Tracheal epithelial cell (primary cell): ENCODE data around the gene ANGPTL1. TPM values are rescaled to one million over a fixed set of nuclear protein-coding genes. Genes with fewer than 3 reads are reported as not detected.

ENCODE experiments used
- total RNA-seq: library from RNA; depleted of rRNA; stranded (reverse); fragments of >200 nt; gene quantifications from 2 replicates; pipeline ENCODE4 v1.2.1, GENCODE V29; 2014

The ANGPTL1 gene
- not detected in 2 replicates for total RNA-seq

DNA sequence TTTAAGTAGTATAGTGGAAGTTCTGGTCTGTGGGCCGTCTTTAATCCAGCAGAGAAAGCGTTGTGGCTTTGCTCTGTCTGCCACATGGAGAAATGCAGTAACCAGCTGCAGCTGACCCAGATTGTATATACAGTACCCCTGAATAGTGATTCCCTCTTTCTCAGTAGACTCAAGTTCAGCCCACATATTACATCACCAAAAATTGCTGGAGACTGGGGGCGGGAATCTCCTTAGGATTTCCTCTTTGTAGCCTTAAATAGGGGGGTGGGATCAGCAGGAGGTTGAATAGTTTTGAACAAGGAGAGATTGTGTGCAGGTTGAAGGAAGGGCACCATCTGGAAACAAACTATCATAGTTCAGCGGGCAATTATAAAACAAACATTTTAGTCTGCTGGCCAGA lies at the start of gene ANGPTL1:
Gene ANGPTL1, minus strand, starts transcription at position 134 of the 400 bp plus-strand sequence. CDS start 5,301 bp downstream, outside the sequence.

Other genes starting within 250 kb of the ANGPTL1 start
- 19.8 and 22.2 TPM in 2 replicates for gene RALGPS2, start 145.8 kb downstream of the ANGPTL1 start, total RNA-seq
- 33.5 and 50.7 TPM in 2 replicates for gene FAM20B, start 154.8 kb upstream of the ANGPTL1 start, total RNA-seq
- 36.1 and 40.7 TPM in 2 replicates for gene TOR3A, start 211.0 kb upstream of the ANGPTL1 start, total RNA-seq